GM12878 (cell line): ENCODE data around the gene CDKL5. TPM values are rescaled to one million over a fixed set of nuclear protein-coding genes. Genes with fewer than 3 reads are reported as not detected.

Source experiments
- ATAC-seq: fragments of 200-7000 bp; cut with Tn5 transposase; 3 replicates; pipeline ENCODE4 v1.9.1; 2020; ENCODE audit warnings: mild to moderate bottlenecking, moderate library complexity
- BruUV-seq: library from RNA; stranded (reverse); fragments of 400-500 nt; replicated peaks from 2 replicates; lab custom pipeline; 2021; lab: Mats Ljungman, UMichigan
- CTCF ChIA-PET: fragments of 300-600 bp; sonication (Branson Sonifier 250); formaldehyde crosslinking; extraction: SDS; loops from one replicate; lab custom pipeline; 2021; ENCODE audit warnings: inconsistent platforms; lab: Yijun Ruan, JAX
- POLR2A ChIA-PET: fragments of 350-600 bp; formaldehyde crosslinking; extraction: SDS; loops from one replicate; lab custom pipeline; 2021; ENCODE audit warnings: inconsistent platforms; lab: Charles Lee
- RAD21 ChIA-PET: fragments of 300-600 bp; sonication (Branson Sonifier 250); formaldehyde crosslinking; loops from one replicate; lab custom pipeline; 2023; ENCODE audit warnings: antibody characterized with exemption; ENCODE audit not compliant: unreplicated experiment; lab: Charles Lee
- SMC1A ChIA-PET: fragments of 300-600 bp; sonication (Branson Sonifier 250); formaldehyde crosslinking; loops from one replicate; lab custom pipeline; 2023; ENCODE audit not compliant: unreplicated experiment, uncharacterized antibody; lab: Charles Lee
- DNase-seq: peaks from one replicate; pipeline ENCODE4 v3.0.0-alpha.2; 2011; ENCODE audit warnings: low read depth, low spot score
- FAIRE-seq: peaks from 3 replicates; lab custom pipeline; 2011; peaks lifted over from hg19 to GRCh38; lab: Jason Lieb, UNC
- H2AFZ ChIP-seq: 2 replicates; pipeline ENCODE4 v1.6.0; 2011; ENCODE audit warnings: low read depth, low read length, control low read depth; ENCODE audit not compliant: control insufficient read depth
- H3K27ac ChIP-seq: 2 replicates; pipeline ENCODE4 v1.5.1; 2011; ENCODE audit warnings: control low read depth; ENCODE audit not compliant: control insufficient read depth, insufficient read depth
- H3K27me3 ChIP-seq, 2 experiments: replicated peaks in 1 of 2; 2 replicates each; pipeline versions ENCODE4 v1.6.0 to v1.6.1; 2011; ENCODE audit warnings: low read length in 1 of 2; ENCODE audit not compliant: control insufficient read depth in 2 of 2, insufficient read depth in 2 of 2
- H3K36me3 ChIP-seq, 2 experiments: 2 replicates each; pipeline ENCODE4 v1.5.1; 2011; ENCODE audit warnings: low read length in 1 of 2; ENCODE audit not compliant: control insufficient read depth in 2 of 2, insufficient read depth in 2 of 2
- H3K4me1 ChIP-seq: 2 replicates; pipeline ENCODE4 v1.6.1; 2011; ENCODE audit warnings: mild to moderate bottlenecking, low read length, moderate library complexity, mixed read lengths; ENCODE audit not compliant: control insufficient read depth, insufficient read depth
- H3K4me2 ChIP-seq: 2 replicates; pipeline ENCODE4 v1.6.0; 2011; ENCODE audit warnings: control low read depth; ENCODE audit not compliant: control insufficient read depth, insufficient read depth
- H3K4me3 ChIP-seq: fragments of 200-600 bp; sonication (generic); 2 replicates; pipeline ENCODE4 v1.5.1; 2016
- H3K79me2 ChIP-seq: 2 replicates; pipeline ENCODE4 v1.6.0; 2011; ENCODE audit warnings: low read length; ENCODE audit not compliant: control insufficient read depth, insufficient read depth
- H3K9ac ChIP-seq: 2 replicates; pipeline ENCODE4 v1.8.0; 2011; ENCODE audit warnings: low read length, control low read depth, mixed read lengths; ENCODE audit not compliant: control insufficient read depth, insufficient read depth
- H3K9me3 ChIP-seq: replicated peaks from 3 replicates; pipeline ENCODE4 v1.5.1; 2011; ENCODE audit warnings: mild to moderate bottlenecking, low read length; ENCODE audit not compliant: control insufficient read depth, insufficient read depth
- H4K20me1 ChIP-seq: 2 replicates; pipeline ENCODE4 v1.6.0; 2011; ENCODE audit not compliant: control insufficient read depth, insufficient read depth
- CEBPZ ChIP-seq: fragments of 150-350 bp; IDR thresholded peaks from 2 replicates; pipeline ENCODE4 v1.6.1; 2016; ENCODE audit warnings: low read depth, low read length
- CREB1 ChIP-seq: IDR thresholded peaks from 2 replicates; pipeline ENCODE4 v1.6.1; 2012; ENCODE audit warnings: low read depth, mild to moderate bottlenecking, inconsistent platforms
- EZH2 ChIP-seq: IDR thresholded peaks from 2 replicates; pipeline ENCODE4 v1.6.1; 2012; ENCODE audit warnings: low read depth, mild to moderate bottlenecking, control low read depth, inconsistent platforms, low read length, borderline replicate concordance; ENCODE audit not compliant: control insufficient read depth
- FOXK2 ChIP-seq: fragments of 450-650 bp; IDR thresholded peaks from 2 replicates; pipeline ENCODE4 v1.6.1; 2017; ENCODE audit warnings: mild to moderate bottlenecking, moderate library complexity
- MEF2A ChIP-seq: IDR thresholded peaks from 2 replicates; pipeline ENCODE4 v1.6.1; 2011; ENCODE audit warnings: low read depth, mild to moderate bottlenecking, low read length, moderate library complexity; ENCODE audit not compliant: insufficient read depth
- MTA3 ChIP-seq: IDR thresholded peaks from 2 replicates; pipeline ENCODE4 v1.6.1; 2012; ENCODE audit warnings: low read length, inconsistent platforms, borderline replicate concordance
- MXI1 ChIP-seq: fragments of 150-350 bp; IDR thresholded peaks from 2 replicates; pipeline ENCODE4 v1.6.1; 2011; ENCODE audit warnings: low read depth, mild to moderate bottlenecking, inconsistent platforms, low read length, improper control_type of control experiment
- NFIC ChIP-seq: IDR thresholded peaks from 2 replicates; pipeline ENCODE4 v1.6.1; 2012; ENCODE audit warnings: low read depth, mild to moderate bottlenecking, inconsistent platforms, low read length, moderate library complexity
- NFYA ChIP-seq: IDR thresholded peaks from 2 replicates; pipeline ENCODE4 v1.6.1; 2011; ENCODE audit warnings: low read depth, mild to moderate bottlenecking, low read length, improper control_type of control experiment, borderline replicate concordance
- SREBF1 ChIP-seq: IDR thresholded peaks from 2 replicates; pipeline ENCODE4 v1.6.1; 2012; ENCODE audit warnings: mild to moderate bottlenecking, low read length
- STAT1 ChIP-seq: fragments of 450-650 bp; conservative IDR thresholded peaks from 2 replicates; pipeline ENCODE4 v1.6.1; 2014; ENCODE audit warnings: antibody characterized with exemption, mild to moderate bottlenecking
- SUPT20H ChIP-seq: IDR thresholded peaks from 2 replicates; pipeline ENCODE4 v1.6.1; 2011; ENCODE audit warnings: low read depth, mild to moderate bottlenecking, low read length, moderate library complexity, borderline replicate concordance; ENCODE audit not compliant: control insufficient read depth
- SUZ12 ChIP-seq: fragments of 200-600 bp; sonication (generic); IDR thresholded peaks from one replicate; pipeline ENCODE4 v1.6.1; 2018; ENCODE audit warnings: antibody characterized with exemption, mild to moderate bottlenecking; ENCODE audit not compliant: unreplicated experiment
- TARDBP ChIP-seq: IDR thresholded peaks from 2 replicates; pipeline ENCODE4 v1.6.1; 2016; ENCODE audit warnings: borderline replicate concordance
- TBL1XR1 ChIP-seq: IDR thresholded peaks from 2 replicates; pipeline ENCODE4 v1.6.1; 2012; ENCODE audit warnings: low read depth, low read length, improper control_type of control experiment
- TCF7 ChIP-seq: IDR thresholded peaks from 2 replicates; pipeline ENCODE4 v1.6.1; 2014; ENCODE audit warnings: antibody characterized with exemption, borderline replicate concordance
- WRNIP1 ChIP-seq: IDR thresholded peaks from 2 replicates; pipeline ENCODE4 v1.6.1; 2011; ENCODE audit warnings: low read depth, low read length, improper control_type of control experiment, borderline replicate concordance
- ZNF217 ChIP-seq: fragments of 450-650 bp; IDR thresholded peaks from 2 replicates; pipeline ENCODE4 v1.6.1; 2017; ENCODE audit warnings: antibody characterized with exemption, mild to moderate bottlenecking
- WGBS: methylation state at CpG from one replicate; pipeline ENCODE4 v1.1.6; 2016; ENCODE audit warnings: low lambda C conversion rate; ENCODE audit not compliant: insufficient replicate concordance, insufficient coverage; ENCODE audit errors: missing lambda C conversion rate; 5-methylcytosine and 5-hydroxymethylcytosine counted together
- in situ Hi-C: fragments of 300-500 bp; cut with MboI; formaldehyde crosslinking; loops from 9 replicates; pipeline ENCODE4 v1.14.3; 2018; ENCODE audit warnings: mixed read lengths
- intact Hi-C: fragments of 100-400 bp; cut with micrococcal nuclease; formaldehyde crosslinking; loops from one replicate; pipeline ENCODE4 v1.14.2; 2022; ENCODE audit not compliant: unreplicated experiment
- polyA plus RNA-seq, 11 experiments: library from polyadenylated mRNA; depleted of rRNA in 4 of 11; unstranded in 6 of 11; stranded (reverse) in 5 of 11; fragments of >200 nt; fragmentation: Nextera tagmentation in 4 of 11; fragmentation: Illumina TruSeq in 1 of 11; extraction: Ambion mirVana in 4 of 11; extraction: Trizol in 1 of 11; gene quantifications; 1 replicate in 1 of 11; 2 replicates in 10 of 11; pipeline versions ENCODE4 v1.2.1 to v1.2.3, GENCODE V29; 2011 to 2016; ENCODE audit warnings: inconsistent platforms in 2 of 11, missing spikeins in 2 of 11, low read depth in 1 of 11
- total RNA-seq, 4 experiments: library from RNA; depleted of rRNA in 3 of 4; stranded (reverse); fragments of >200 nt in 3 of 4; fragmentation: Illumina TruSeq in 1 of 4; extraction: Trizol in 1 of 4; gene quantifications; 2 replicates each; pipeline versions ENCODE4 v1.2.1 to v1.2.3, GENCODE V29; 2013 to 2021
- TF ChIP-seq, protein P1 (sequence below): fragments of 450-650 bp; IDR thresholded peaks from 2 replicates; pipeline ENCODE4 v1.6.1; 2018; ENCODE audit warnings: borderline replicate concordance, mild to moderate bottlenecking; ENCODE audit not compliant: partially characterized antibody
- TF ChIP-seq, protein P2 (sequence below): fragments of 450-650 bp; IDR thresholded peaks from 2 replicates; pipeline ENCODE4 v1.6.1; 2017; ENCODE audit warnings: low read depth, mild to moderate bottlenecking, moderate library complexity

CDKL5 gene
- total and polyA plus RNA-seq, 10 of the 15 experiments (the other 5 are each of a cell fraction or from before 2014, with no cell fraction given) = 1.4 to 14.5 (median 6.3) TPM

- intact Hi-C loops = no loop called here
- DNase-seq (no peak), ATAC-seq (no peak), FAIRE-seq (no peak)
- Histone ChIP-seq H3K4me1 (no peaks in the 10 kb centered on the region), H3K9me3 (no peaks in the 10 kb centered on the region), H3K4me3 (no peak overlapping the region), H3K79me2 (no peaks in the 10 kb centered on the region), H2AFZ (no peak overlapping the region), H3K36me3 (no peaks in the 10 kb centered on the region), H3K4me2 (no peak overlapping the region), H3K9ac (no peak overlapping the region), H3K27ac (no peak overlapping the region), H4K20me1 (no peaks in the 10 kb centered on the region), H3K27me3 (no peaks in the 10 kb centered on the region)
- ChIA-PET RAD21 (no interaction called here), SMC1A (no interaction called here), CTCF (no interaction called here), POLR2A (no interaction called here)
- no TSS peak for BruUV-seq
- TF ChIP-seq TCF7 (no peak), MTA3 (no peak), NFIC (no peak), SUZ12 (no peak), EZH2 (no peak), CEBPZ (no peak), SUPT20H (no peak), STAT1 (no peak), ZNF217 (no peak), FOXK2 (no peak), CREB1 (no peak), WRNIP1 (no peak), TARDBP (no peak), MXI1 (no peak), SREBF1 (no peak), MEF2A (no peak), NFYA (no peak), TBL1XR1 (no peak)
- TF ChIP-seq, protein P1, sequence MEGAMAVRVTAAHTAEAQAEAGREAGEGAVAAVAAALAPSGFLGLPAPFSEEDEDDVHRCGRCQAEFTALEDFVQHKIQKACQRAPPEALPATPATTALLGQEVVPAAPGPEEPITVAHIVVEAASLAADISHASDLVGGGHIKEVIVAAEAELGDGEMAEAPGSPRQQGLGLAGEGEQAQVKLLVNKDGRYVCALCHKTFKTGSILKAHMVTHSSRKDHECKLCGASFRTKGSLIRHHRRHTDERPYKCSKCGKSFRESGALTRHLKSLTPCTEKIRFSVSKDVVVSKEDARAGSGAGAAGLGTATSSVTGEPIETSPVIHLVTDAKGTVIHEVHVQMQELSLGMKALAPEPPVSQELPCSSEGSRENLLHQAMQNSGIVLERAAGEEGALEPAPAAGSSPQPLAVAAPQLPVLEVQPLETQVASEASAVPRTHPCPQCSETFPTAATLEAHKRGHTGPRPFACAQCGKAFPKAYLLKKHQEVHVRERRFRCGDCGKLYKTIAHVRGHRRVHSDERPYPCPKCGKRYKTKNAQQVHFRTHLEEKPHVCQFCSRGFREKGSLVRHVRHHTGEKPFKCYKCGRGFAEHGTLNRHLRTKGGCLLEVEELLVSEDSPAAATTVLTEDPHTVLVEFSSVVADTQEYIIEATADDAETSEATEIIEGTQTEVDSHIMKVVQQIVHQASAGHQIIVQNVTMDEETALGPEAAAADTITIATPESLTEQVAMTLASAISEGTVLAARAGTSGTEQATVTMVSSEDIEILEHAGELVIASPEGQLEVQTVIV = no peak
- TF ChIP-seq, protein P2, sequence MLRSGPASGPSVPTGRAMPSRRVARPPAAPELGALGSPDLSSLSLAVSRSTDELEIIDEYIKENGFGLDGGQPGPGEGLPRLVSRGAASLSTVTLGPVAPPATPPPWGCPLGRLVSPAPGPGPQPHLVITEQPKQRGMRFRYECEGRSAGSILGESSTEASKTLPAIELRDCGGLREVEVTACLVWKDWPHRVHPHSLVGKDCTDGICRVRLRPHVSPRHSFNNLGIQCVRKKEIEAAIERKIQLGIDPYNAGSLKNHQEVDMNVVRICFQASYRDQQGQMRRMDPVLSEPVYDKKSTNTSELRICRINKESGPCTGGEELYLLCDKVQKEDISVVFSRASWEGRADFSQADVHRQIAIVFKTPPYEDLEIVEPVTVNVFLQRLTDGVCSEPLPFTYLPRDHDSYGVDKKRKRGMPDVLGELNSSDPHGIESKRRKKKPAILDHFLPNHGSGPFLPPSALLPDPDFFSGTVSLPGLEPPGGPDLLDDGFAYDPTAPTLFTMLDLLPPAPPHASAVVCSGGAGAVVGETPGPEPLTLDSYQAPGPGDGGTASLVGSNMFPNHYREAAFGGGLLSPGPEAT = no peak
- WGBS = 41% methylated on average over 2 of the region's 2 CpGs
- in situ Hi-C loops = no loop called here
Observed at GRCh38 chrX:18579495-18579894, 154.1 kb downstream of the CDKL5 start.
